ENCODE data around the gene ICA1.

GRCh38 chr7:8176370-8177081, 85.4 kb downstream of the ICA1 start:
- TF ChIP-seq CTCF (IDR thresholded peaks at IDR 0.05 in 8 of 11, conservative IDR thresholded peaks at IDR 0.05 in 3 of 11) (no peak), POLR2A (IDR thresholded peaks at IDR 0.05) (peak in 1 of 3 donors; percentile 10)

All from spleen (tissue), 7 donors.